ENCODE measurements around the gene TMCC2.

GRCh38 chr1:205293350-205294074 lies 65.8 kb downstream of the TMCC2 start:
- TF ChIP-seq CTCF (conservative IDR thresholded peaks at IDR 0.05; ENCODE audit: low read depth, low read length) (no peak), EZH2 (IDR thresholded peaks at IDR 0.05; ENCODE audit: borderline replicate concordance, low read depth, low read length, poor library complexity, severe bottlenecking) (no peak)

Measured in A673 (cell line).